ENCODE data around the gene KLF18. TPM values are rescaled to one million over a fixed set of nuclear protein-coding genes. Genes with fewer than 3 reads are reported as not detected.
"Not testable (repeated sequence)": the region's sequence is repeated elsewhere in the genome, so short reads cannot be mapped to it uniquely, and the experiment has no call there.

The KLF18 gene
- total RNA-seq, 1 experiment from 2014 or later = 0.07 TPM

GRCh38 chr1:44146536-44147361, 5.3 kb upstream of the KLF18 start (continued):
- TF ChIP-seq ELF1 (IDR thresholded peaks at IDR 0.05; ENCODE audit: borderline replicate concordance, low read depth) (no peak), TCF7L2 (IDR thresholded peaks at IDR 0.05; ENCODE audit: borderline replicate concordance, extremely low read depth, insufficient read depth, insufficient read length) (no peak)

GRCh38 chr1:44144962-44145756, 3.7 kb upstream of the KLF18 start:
- no peak overlapping the region for H3K4me2 ChIP-seq (ENCODE audit: low read length)
- no peaks in the 10 kb centered on the region for H3K79me2 ChIP-seq (ENCODE audit: insufficient read depth, low read length)
- H3K4me3 ChIP-seq (replicated peaks in 1 of 2; ENCODE audit: low read depth in 1 of 2, low read length in 2 of 2) = no peak overlapping the region
- BruUV-seq (replicated peaks) = no TSS peak
- H3K9me2 ChIP-seq (ENCODE audit: insufficient read depth) = no peaks in the 10 kb centered on the region
- POLR2A ChIA-PET = no interaction called here
- H3K27ac ChIP-seq (ENCODE audit: low read depth, low read length) = no peak overlapping the region
- intact Hi-C loops (cut with micrococcal nuclease) = no loop called here
- H3K9me3 ChIP-seq (ENCODE audit: control insufficient read depth in 1 of 2, insufficient read depth in 1 of 2, low read depth in 1 of 2, low read length in 2 of 2) = no peaks in the 10 kb centered on the region; a peak in 1 of 4 replicates
- no peak for DNase-seq (ENCODE audit: low read depth, low spot score)
- H3K36me3 ChIP-seq (ENCODE audit: control insufficient read depth in 1 of 2, insufficient read depth in 2 of 2, low read length in 2 of 2) = no peaks in the 10 kb centered on the region
- no peaks in the 10 kb centered on the region for H3K27me3 ChIP-seq (ENCODE audit: insufficient read depth, low read length)
- 0 out of 4 replicates have a peak, but pooled peaks cover 0 to 3% of the 10 kb centered on the region in 2 experiments for H3K4me1 ChIP-seq (ENCODE audit: control insufficient read depth in 1 of 2, insufficient read depth in 2 of 2, low read length in 2 of 2)
- ATAC-seq = no peak
- no peak for TF ChIP-seq REST (IDR thresholded peaks at IDR 0.05; ENCODE audit: low read depth)
- CTCF ChIA-PET = no interaction called here
- no peak overlapping the region for H2AFZ ChIP-seq (ENCODE audit: low read depth, low read length, poor library complexity, severe bottlenecking)
- RAD21 ChIA-PET (ENCODE audit: low non-redundant PET in 1 of 2, low total read pairs in 2 of 2, uncharacterized antibody in 2 of 2, unreplicated experiment in 2 of 2) = no interaction called here
- no peaks in the 10 kb centered on the region for H4K20me1 ChIP-seq (ENCODE audit: insufficient read depth)
- H3K9ac ChIP-seq (ENCODE audit: low read length) = no peak overlapping the region

- DNase-seq (ENCODE audit: low read depth, low spot score); H3K9me3 ChIP-seq (ENCODE audit: control insufficient read depth in 1 of 2, insufficient read depth in 1 of 2, low read depth in 1 of 2, low read length in 2 of 2); H4K20me1 ChIP-seq (ENCODE audit: insufficient read depth); H3K36me3 ChIP-seq (ENCODE audit: control insufficient read depth in 1 of 2, insufficient read depth in 2 of 2, low read length in 2 of 2); RAD21 ChIA-PET (ENCODE audit: low non-redundant PET in 1 of 2, low total read pairs in 2 of 2, uncharacterized antibody in 2 of 2, unreplicated experiment in 2 of 2); H3K4me1 ChIP-seq (ENCODE audit: control insufficient read depth in 1 of 2, insufficient read depth in 2 of 2, low read length in 2 of 2); H3K9ac ChIP-seq (ENCODE audit: low read length); H3K79me2 ChIP-seq (ENCODE audit: insufficient read depth, low read length); CTCF ChIA-PET; H3K4me2 ChIP-seq (ENCODE audit: low read length); BruUV-seq (replicated peaks); POLR2A ChIA-PET; H3K27ac ChIP-seq (ENCODE audit: low read depth, low read length); H3K27me3 ChIP-seq (ENCODE audit: insufficient read depth, low read length); H3K9me2 ChIP-seq (ENCODE audit: insufficient read depth); H2AFZ ChIP-seq (ENCODE audit: low read depth, low read length, poor library complexity, severe bottlenecking); intact Hi-C loops (cut with micrococcal nuclease); ATAC-seq; H3K4me3 ChIP-seq (replicated peaks in 1 of 2; ENCODE audit: low read depth in 1 of 2, low read length in 2 of 2): not testable (repeated sequence)
Measured at GRCh38 chr1:44139565-44139964, 1.9 kb downstream of the KLF18 start.
